BLaER1 (cell line): ENCODE data around the gene STEAP3.

ENCODE experiments used
- H3K27ac ChIP-seq: shearing (Covaris generic); formaldehyde crosslinking; 2 replicates; pipeline ENCODE4 v1.8.1; 2022
- H3K27me3 ChIP-seq: shearing (Covaris generic); formaldehyde crosslinking; 2 replicates; pipeline ENCODE4 v1.8.1; 2022
- H3K36me3 ChIP-seq: shearing (Covaris generic); formaldehyde crosslinking; 2 replicates; pipeline ENCODE4 v1.8.1; 2022
- H3K4me1 ChIP-seq: shearing (Covaris generic); formaldehyde crosslinking; 2 replicates; pipeline ENCODE4 v1.8.1; 2022
- H3K4me2 ChIP-seq: shearing (Covaris generic); formaldehyde crosslinking; 2 replicates; pipeline ENCODE4 v1.8.1; 2022
- H3K4me3 ChIP-seq: shearing (Covaris generic); formaldehyde crosslinking; 2 replicates; pipeline ENCODE4 v1.8.1; 2022
- H3K9ac ChIP-seq: shearing (Covaris generic); formaldehyde crosslinking; 2 replicates; pipeline ENCODE4 v1.8.1; 2022
- H3K9me3 ChIP-seq: shearing (Covaris generic); formaldehyde crosslinking; 2 replicates; pipeline ENCODE4 v1.8.1; 2022
- H4K20me1 ChIP-seq: shearing (Covaris generic); formaldehyde crosslinking; 2 replicates; pipeline ENCODE4 v1.8.1; 2022
- Cebpa-rat ChIP-seq: shearing (Covaris generic); IDR thresholded peaks from 2 replicates; pipeline ENCODE4 v1.8.1; 2022

STEAP3 gene

DNA sequence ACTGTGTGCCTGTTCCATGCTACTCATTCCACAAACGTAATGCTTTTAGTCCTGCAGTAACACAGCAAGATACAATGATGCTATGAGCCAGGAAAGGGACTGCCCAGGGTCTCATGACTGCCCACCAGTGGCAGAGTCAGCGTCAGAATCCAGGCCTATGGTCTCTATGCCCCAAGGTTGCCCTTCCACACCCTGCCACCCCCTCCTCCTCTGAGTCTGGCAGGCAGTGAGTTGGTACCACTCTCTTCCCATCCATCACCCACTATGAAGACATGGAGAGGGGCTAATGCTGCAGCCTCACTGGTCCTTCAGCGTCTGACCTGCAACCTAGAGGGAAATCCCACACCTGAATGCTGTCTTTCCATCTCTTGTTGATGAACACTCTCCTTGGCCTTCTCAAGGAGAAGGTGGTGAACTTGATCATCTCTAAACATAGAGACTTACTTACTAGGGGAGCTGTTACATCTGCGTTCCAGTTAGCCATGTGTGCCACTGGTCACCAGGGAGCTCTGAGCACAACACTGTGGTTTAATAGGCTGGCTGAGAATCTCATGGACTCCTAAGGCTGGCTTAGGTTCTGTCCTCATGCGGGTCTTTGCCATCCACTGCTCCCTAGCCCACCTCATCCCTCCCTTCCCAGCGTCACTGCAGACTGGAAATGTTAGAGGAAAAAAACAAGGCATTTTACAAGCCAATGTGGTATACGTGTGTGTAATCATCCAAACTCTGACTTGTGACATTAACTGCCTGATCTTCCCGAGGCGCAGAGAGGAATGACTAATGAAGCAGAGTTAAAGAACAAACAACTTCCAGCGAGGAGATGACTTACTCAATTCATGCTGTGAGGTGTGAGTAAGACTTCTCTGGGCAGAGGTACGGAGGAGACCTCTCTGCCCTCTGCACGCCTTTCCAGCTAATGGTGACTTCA is 28.8 kb downstream of the STEAP3 start:
- H3K9me3 ChIP-seq: no peaks in the 10 kb centered on the region
- H3K9ac ChIP-seq: no peak overlapping the region
- H3K4me3 ChIP-seq: no peak overlapping the region
- H3K36me3 ChIP-seq: peaks cover 65% of the 10 kb centered on the region
- H4K20me1 ChIP-seq: no peaks in the 10 kb centered on the region
- no peak overlapping the region for H3K27ac ChIP-seq
- H3K27me3 ChIP-seq: no peaks in the 10 kb centered on the region
- TF ChIP-seq Cebpa-rat: no peak
- peaks cover 8% of the 10 kb centered on the region for H3K4me1 ChIP-seq
- H3K4me2 ChIP-seq: no peak overlapping the region

DNA sequence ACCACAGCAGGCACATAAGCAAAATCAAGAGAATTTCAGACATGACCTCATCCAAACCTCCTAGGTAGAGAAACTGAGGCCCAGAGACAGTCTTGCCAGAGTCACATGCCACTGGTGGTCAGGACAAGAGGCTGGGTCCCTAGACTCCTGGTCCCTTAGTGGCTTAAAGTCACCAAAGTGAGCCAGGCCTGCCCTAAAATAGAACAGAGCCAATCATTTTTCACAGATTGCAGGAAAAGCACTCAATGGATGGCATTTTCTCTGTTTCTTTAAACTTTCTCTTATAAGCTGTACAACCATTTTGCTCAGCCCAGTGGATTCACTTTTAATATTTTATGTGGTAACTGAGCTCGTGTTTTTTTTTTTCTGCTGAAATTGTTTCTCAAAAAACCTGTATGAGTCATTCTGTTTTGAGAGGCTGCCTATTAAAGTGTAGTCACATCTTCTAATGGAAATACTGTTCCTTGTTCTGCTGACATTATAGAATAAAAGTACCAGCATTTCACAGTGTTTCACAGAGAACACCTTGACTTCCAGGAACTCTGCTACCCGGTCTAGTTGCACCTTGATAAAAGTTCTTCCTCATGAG is 29.6 kb downstream of the STEAP3 start:
- peaks cover 62% of the 10 kb centered on the region for H3K36me3 ChIP-seq
- no peak overlapping the region for H3K27ac ChIP-seq
- H3K9me3 ChIP-seq: no peaks in the 10 kb centered on the region
- no peaks in the 10 kb centered on the region for H3K27me3 ChIP-seq
- H3K4me2 ChIP-seq: no peak overlapping the region
- no peak for TF ChIP-seq Cebpa-rat
- H4K20me1 ChIP-seq: no peaks in the 10 kb centered on the region
- no peak overlapping the region for H3K4me3 ChIP-seq
- H3K4me1 ChIP-seq: peaks cover 8% of the 10 kb centered on the region
- no peak overlapping the region for H3K9ac ChIP-seq

DNA sequence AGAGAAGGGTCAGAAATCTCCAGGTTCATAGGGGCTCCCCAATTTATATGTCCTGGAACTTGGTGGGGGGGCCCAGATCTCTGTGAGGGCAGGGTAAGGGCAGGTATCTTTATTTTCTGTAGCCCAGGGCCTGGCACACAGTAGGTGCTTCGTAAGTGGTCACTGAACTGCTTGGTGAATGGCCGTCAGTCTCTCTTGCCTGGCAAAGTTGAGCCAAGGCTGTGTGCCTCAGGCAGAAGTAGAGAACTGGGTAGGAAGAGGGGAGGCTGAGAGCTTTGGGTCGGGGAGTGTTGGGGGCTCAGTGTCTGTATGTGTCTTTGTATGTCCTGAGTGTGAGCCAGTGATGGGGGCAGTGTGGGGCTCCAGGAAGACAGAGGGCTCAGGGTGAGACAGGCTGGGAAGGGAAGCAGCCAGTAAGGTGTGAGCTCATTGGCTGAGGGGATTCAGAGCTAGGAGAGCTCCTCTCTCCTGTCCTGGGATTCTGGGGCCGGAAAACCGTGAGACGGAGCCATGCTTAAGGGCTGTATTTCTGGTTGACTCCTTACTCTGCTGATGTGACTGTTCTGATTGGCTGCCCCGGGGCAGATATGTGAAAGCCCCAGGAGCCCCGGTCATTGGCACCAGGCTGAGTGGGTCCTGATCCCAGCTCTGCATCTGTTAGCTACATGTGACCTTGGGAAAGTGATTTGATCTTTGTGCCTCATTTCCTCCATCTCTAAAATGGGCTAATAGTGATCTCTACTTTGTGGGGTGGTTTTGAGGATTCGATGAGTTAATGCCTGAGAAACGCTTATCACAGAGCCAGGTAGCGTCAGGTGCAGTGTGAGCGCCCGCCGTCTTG is 30.3 kb downstream of the STEAP3 start:
- H3K36me3 ChIP-seq: peaks cover 58% of the 10 kb centered on the region
- H3K4me1 ChIP-seq: peaks cover 8% of the 10 kb centered on the region
- no peak overlapping the region for H3K27ac ChIP-seq
- H3K9me3 ChIP-seq: no peaks in the 10 kb centered on the region
- no peak overlapping the region for H3K4me2 ChIP-seq
- no peak overlapping the region for H3K4me3 ChIP-seq
- H3K9ac ChIP-seq: no peak overlapping the region
- no peaks in the 10 kb centered on the region for H4K20me1 ChIP-seq
- H3K27me3 ChIP-seq: no peaks in the 10 kb centered on the region
- TF ChIP-seq Cebpa-rat: no peak

DNA sequence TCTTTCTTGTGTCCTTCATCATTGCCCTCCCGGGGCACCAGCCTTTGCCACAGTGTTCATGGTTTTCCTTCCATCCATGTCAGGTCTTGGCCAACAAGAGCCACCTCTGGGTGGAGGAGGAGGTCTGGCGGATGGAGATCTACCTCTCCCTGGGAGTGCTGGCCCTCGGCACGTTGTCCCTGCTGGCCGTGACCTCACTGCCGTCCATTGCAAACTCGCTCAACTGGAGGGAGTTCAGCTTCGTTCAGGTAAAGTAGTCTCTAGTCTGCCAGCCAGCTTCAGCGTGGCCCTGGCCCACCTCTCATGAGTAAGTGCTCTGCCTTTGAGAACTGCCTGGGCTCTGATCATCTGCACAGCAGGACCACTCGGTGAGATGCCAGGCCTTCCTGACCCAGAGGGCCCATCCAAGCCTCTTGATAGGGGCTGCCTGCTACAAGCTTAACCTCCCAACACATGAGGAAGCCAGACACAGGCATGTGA is 31.0 kb downstream of the STEAP3 start:
- Histone ChIP-seq H3K9me3 (no peaks in the 10 kb centered on the region), H3K27ac (no peak overlapping the region), H3K4me2 (no peak overlapping the region)

DNA sequence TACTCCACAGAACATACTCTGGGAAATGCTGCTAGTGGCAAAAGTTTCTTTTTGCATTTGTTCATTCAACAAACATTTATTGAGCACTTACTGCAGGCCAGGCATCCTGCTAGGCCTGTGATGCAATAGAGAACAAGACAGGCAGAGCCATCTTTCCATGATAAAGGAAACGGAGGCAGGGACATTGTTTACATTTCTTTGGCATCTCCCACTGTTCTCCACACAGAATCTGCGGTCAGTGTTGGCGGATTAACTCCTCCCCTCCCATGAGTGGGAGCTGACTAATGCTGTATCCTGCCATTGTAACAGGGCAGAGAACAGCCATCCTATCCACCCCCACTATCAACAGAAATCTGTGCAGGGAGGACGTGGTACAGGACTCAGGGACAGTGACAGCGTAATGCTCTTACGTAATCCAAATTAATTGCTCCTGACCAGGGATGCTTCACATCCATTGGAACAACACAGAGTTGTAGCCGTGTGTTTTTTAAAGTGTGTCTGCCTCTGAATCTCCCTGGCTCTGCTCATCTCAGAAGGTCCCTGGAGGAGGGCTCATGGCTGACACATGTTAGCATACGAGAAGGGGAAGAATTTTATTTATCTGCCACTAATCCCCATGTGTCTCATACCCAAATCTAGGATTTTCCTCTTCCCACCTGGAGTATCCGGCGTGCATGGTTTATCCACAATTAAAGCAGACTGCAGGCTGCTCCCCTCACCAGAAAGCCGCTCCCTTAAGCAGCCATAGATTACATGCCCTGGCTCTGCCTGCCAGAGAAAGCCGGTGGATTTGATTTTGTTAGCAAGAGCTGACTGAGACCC is 32.3 kb downstream of the STEAP3 start:
- no peak for TF ChIP-seq Cebpa-rat
- Histone ChIP-seq H3K27me3 (no peaks in the 10 kb centered on the region), H3K4me2 (no peak overlapping the region), H3K36me3 (peaks cover 48% of the 10 kb centered on the region), H3K27ac (no peak overlapping the region), H3K4me1 (no peaks in the 10 kb centered on the region), H3K9ac (no peak overlapping the region), H3K9me3 (no peaks in the 10 kb centered on the region), H4K20me1 (no peaks in the 10 kb centered on the region), H3K4me3 (no peak overlapping the region)

More for the DNA sequence above, 31.0 kb downstream of the STEAP3 start:
- no peak overlapping the region for H3K9ac ChIP-seq
- H3K4me3 ChIP-seq: no peak overlapping the region
- H4K20me1 ChIP-seq: no peaks in the 10 kb centered on the region
- H3K36me3 ChIP-seq: peaks cover 56% of the 10 kb centered on the region
- peaks cover 8% of the 10 kb centered on the region for H3K4me1 ChIP-seq
- no peaks in the 10 kb centered on the region for H3K27me3 ChIP-seq
- no peak for TF ChIP-seq Cebpa-rat

DNA sequence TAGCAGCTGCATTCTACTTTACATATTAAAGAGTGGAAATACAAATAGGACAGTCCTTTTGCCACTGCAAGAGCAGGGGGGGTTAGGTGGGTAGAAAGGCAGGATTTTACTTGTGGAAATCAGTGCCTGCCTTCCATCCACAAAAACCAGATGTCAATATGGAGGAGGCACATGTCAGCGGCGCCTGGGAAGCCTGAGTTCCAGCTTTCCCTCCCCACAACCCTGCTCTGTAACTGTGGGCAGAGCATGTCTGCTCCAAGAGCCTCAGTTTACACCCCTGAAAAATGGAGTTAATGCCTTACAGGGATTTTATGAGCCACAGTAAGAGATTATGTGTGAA is 32.9 kb downstream of the STEAP3 start:
- Histone ChIP-seq H3K27ac (no peak overlapping the region), H3K9me3 (no peaks in the 10 kb centered on the region), H3K4me1 (no peaks in the 10 kb centered on the region), H3K9ac (no peak overlapping the region), H3K36me3 (peaks cover 47% of the 10 kb centered on the region), H3K4me2 (no peak overlapping the region), H3K27me3 (no peaks in the 10 kb centered on the region), H4K20me1 (no peaks in the 10 kb centered on the region), H3K4me3 (no peak overlapping the region)
- no peak for TF ChIP-seq Cebpa-rat

DNA sequence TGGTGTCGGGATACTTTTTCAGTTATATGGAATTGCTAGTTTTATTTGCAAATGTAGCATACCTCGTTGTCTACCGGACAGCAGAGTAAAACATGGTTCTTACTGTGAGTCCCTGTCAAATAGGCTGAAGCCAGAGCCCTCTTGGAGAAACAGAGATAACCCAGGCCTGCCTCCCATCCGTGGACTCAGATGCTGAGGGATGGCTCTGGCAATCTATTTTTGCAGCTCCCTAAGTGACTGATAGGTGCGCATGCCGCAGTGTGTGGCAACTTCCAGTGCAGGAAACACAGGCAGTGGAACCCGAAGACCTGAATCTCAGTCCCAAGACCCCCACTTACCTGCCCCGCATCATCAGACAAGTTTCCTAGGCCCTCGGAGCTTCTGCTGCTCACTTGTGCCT is 33.6 kb downstream of the STEAP3 start:
- Histone ChIP-seq H4K20me1 (no peaks in the 10 kb centered on the region), H3K4me2 (no peak overlapping the region), H3K9me3 (no peaks in the 10 kb centered on the region), H3K4me1 (no peaks in the 10 kb centered on the region), H3K36me3 (peaks cover 42% of the 10 kb centered on the region), H3K4me3 (no peak overlapping the region), H3K27ac (no peak overlapping the region), H3K9ac (no peak overlapping the region), H3K27me3 (no peaks in the 10 kb centered on the region)
- no peak for TF ChIP-seq Cebpa-rat

DNA sequence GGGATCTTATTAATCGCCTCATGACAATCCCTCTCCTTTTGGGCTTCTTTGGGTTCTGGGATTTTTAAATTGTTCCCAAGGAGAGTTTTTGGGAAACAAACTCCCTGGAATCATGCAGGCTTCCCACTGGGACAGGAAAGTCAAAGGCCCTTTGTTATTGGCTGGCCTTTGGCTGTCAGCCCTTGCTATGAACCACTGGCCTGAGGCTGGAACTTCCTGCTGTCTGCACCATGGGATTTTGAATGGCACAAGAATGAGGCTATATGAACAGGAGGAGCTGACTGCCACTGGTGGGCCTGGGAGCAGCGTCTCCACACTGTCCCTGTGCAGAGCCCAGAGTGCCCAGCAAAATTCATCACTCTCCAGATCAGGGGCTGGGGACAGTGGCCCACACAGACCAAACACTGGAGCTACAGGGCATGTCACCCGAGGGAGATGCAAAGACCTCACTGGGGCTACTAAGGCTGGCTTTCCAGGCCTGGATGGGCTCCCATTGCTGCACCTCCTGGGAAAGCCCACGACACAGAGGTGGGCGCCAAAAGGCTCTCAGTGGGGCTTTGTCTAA is 35.7 kb downstream of the STEAP3 start:
- no peaks in the 10 kb centered on the region for H3K9me3 ChIP-seq
- H3K9ac ChIP-seq: no peak overlapping the region
- peaks cover 40% of the 10 kb centered on the region for H3K36me3 ChIP-seq
- no peak for TF ChIP-seq Cebpa-rat
- no peak overlapping the region for H3K27ac ChIP-seq
- H3K27me3 ChIP-seq: no peaks in the 10 kb centered on the region
- no peak overlapping the region for H3K4me2 ChIP-seq
- H3K4me1 ChIP-seq: peaks cover 6% of the 10 kb centered on the region; the same call in 1 of the 2 replicates
- no peaks in the 10 kb centered on the region for H4K20me1 ChIP-seq
- no peak overlapping the region for H3K4me3 ChIP-seq
